H1 (cell line): Measurements from ENCODE around the gene CLIP3. TPM values are rescaled to one million over a fixed set of nuclear protein-coding genes. Genes with fewer than 3 reads are reported as not detected.

Experiments
- polyA plus RNA-seq, 7 experiments: library from polyadenylated mRNA; depleted of rRNA in 3 of 7; stranded (reverse) in 5 of 7; unstranded in 2 of 7; fragments of >200 nt in 5 of 7; fragments of 200-250 nt in 2 of 7; gene quantifications; 1 replicate in 5 of 7; 2 replicates in 1 of 7; 4 replicates in 1 of 7; pipeline versions ENCODE4 v1.2.1 to v1.2.3, GENCODE V29; 2011 to 2013; ENCODE audit warnings: missing spikeins in 2 of 7, mixed read lengths in 2 of 7
- total RNA-seq: library from RNA; stranded (reverse); fragmentation: NEBNext Ultra II Directional; extraction: Animal tissue kit (Norgen Biotek cat#: 25700); gene quantifications from 2 replicates; pipeline ENCODE4 v1.2.1, GENCODE V29; 2021

Gene CLIP3
- total and polyA plus RNA-seq, 2 of the 8 experiments (the other 6 are each of a cell fraction or from before 2014, with no cell fraction given): 5.9 to 21.7 TPM

Other genes starting within 250 kb of the CLIP3 start
- not detected in 2 replicates for gene PRODH2, start 220.0 kb downstream of the CLIP3 start, total RNA-seq
- not detected in 2 replicates for gene PRODH2, start 220.0 kb downstream of the CLIP3 start, polyA plus RNA-seq (2011; rRNA removed)
- gene NPHS1, start 180.4 kb downstream of the CLIP3 start, total RNA-seq: 0.40 and 1.4 TPM in 2 replicates
- 1.3 and 1.9 TPM in 2 replicates for gene NPHS1, start 180.4 kb downstream of the CLIP3 start, polyA plus RNA-seq (2011; rRNA removed)
- gene KIRREL2, start 176.0 kb downstream of the CLIP3 start, total RNA-seq: 4.6 TPM in 2 replicates
- gene KIRREL2, start 176.0 kb downstream of the CLIP3 start, polyA plus RNA-seq (2011; rRNA removed): 2.4 and 3.3 TPM in 2 replicates
- 22.0 and 22.2 TPM in 2 replicates for gene APLP1, start 164.3 kb downstream of the CLIP3 start, total RNA-seq
- 19.9 and 32.4 TPM in 2 replicates for gene APLP1, start 164.3 kb downstream of the CLIP3 start, polyA plus RNA-seq (2011; rRNA removed)
- gene NFKBID, start 132.3 kb downstream of the CLIP3 start, total RNA-seq: 12.0 and 13.2 TPM in 2 replicates
- gene NFKBID, start 132.3 kb downstream of the CLIP3 start, polyA plus RNA-seq (2011; rRNA removed): 10.0 and 22.1 TPM in 2 replicates
- 1.1 TPM in 1 of 2 replicates, not detected in the other for gene HCST, start 130.3 kb downstream of the CLIP3 start, total RNA-seq
- gene HCST, start 130.3 kb downstream of the CLIP3 start, polyA plus RNA-seq (2011; rRNA removed): 2.8 and 3.0 TPM in 2 replicates
- gene TYROBP, start 124.6 kb downstream of the CLIP3 start, total RNA-seq: not detected in 2 replicates
- 0.18 and 0.19 TPM in 2 replicates for gene TYROBP, start 124.6 kb downstream of the CLIP3 start, polyA plus RNA-seq (2011; rRNA removed)
- gene LRFN3, start 96.5 kb downstream of the CLIP3 start, total RNA-seq: 15.2 and 16.8 TPM in 2 replicates
- gene LRFN3, start 96.5 kb downstream of the CLIP3 start, polyA plus RNA-seq (2011; rRNA removed): 4.6 and 8.0 TPM in 2 replicates
- 16.0 and 16.8 TPM in 2 replicates for gene SDHAF1, start 37.7 kb downstream of the CLIP3 start, total RNA-seq
- 21.3 and 27.7 TPM in 2 replicates for gene SDHAF1, start 37.7 kb downstream of the CLIP3 start, polyA plus RNA-seq (2011; rRNA removed)
- gene SYNE4, start 24.1 kb downstream of the CLIP3 start, total RNA-seq: 20.8 and 21.8 TPM in 2 replicates
- gene SYNE4, start 24.1 kb downstream of the CLIP3 start, polyA plus RNA-seq (2011; rRNA removed): 22.6 and 29.1 TPM in 2 replicates
- gene ALKBH6, start 18.7 kb downstream of the CLIP3 start, total RNA-seq: 19.2 and 24.8 TPM in 2 replicates
- gene ALKBH6, start 18.7 kb downstream of the CLIP3 start, polyA plus RNA-seq (2011; rRNA removed): 33.3 and 51.2 TPM in 2 replicates
- gene THAP8, start 21.4 kb upstream of the CLIP3 start, total RNA-seq: 6.0 and 6.4 TPM in 2 replicates
- gene THAP8, start 21.4 kb upstream of the CLIP3 start, polyA plus RNA-seq (2011; rRNA removed): 11.1 and 14.8 TPM in 2 replicates
- 39.5 and 39.8 TPM in 2 replicates for gene WDR62, start 22.0 kb upstream of the CLIP3 start, total RNA-seq
- 28.2 and 39.9 TPM in 2 replicates for gene WDR62, start 22.0 kb upstream of the CLIP3 start, polyA plus RNA-seq (2011; rRNA removed)
- not detected in 2 replicates for gene OVOL3, start 78.3 kb upstream of the CLIP3 start, total RNA-seq
- 0.31 and 0.45 TPM in 2 replicates for gene OVOL3, start 78.3 kb upstream of the CLIP3 start, polyA plus RNA-seq (2011; rRNA removed)
- 149 and 150 TPM in 2 replicates for gene POLR2I, start 82.0 kb upstream of the CLIP3 start, total RNA-seq
- 143 and 250 TPM in 2 replicates for gene POLR2I, start 82.0 kb upstream of the CLIP3 start, polyA plus RNA-seq (2011; rRNA removed)
- gene TBCB, start 82.6 kb upstream of the CLIP3 start, total RNA-seq: 153 and 168 TPM in 2 replicates
- gene TBCB, start 82.6 kb upstream of the CLIP3 start, polyA plus RNA-seq (2011; rRNA removed): 286 and 367 TPM in 2 replicates
- 382 and 386 TPM in 2 replicates for gene CAPNS1, start 107.2 kb upstream of the CLIP3 start, total RNA-seq
- gene CAPNS1, start 107.2 kb upstream of the CLIP3 start, polyA plus RNA-seq (2011; rRNA removed): 438 and 448 TPM in 2 replicates
- 0.60 and 0.75 TPM in 2 replicates for gene COX7A1, start 119.6 kb upstream of the CLIP3 start, total RNA-seq
- 0.60 and 0.96 TPM in 2 replicates for gene COX7A1, start 119.6 kb upstream of the CLIP3 start, polyA plus RNA-seq (2011; rRNA removed)
- 2.7 and 3.1 TPM in 2 replicates for gene ZNF565, start 181.8 kb upstream of the CLIP3 start, total RNA-seq
- 0.42 and 0.89 TPM in 2 replicates for gene ZNF565, start 181.8 kb upstream of the CLIP3 start, polyA plus RNA-seq (2011; rRNA removed)
- 154 and 161 TPM in 2 replicates for gene ZNF146, start 182.2 kb upstream of the CLIP3 start, total RNA-seq
- 18.8 and 27.0 TPM in 2 replicates for gene ZNF146, start 182.2 kb upstream of the CLIP3 start, polyA plus RNA-seq (2011; rRNA removed)